ENCODE data around the gene SLC49A3. TPM values are rescaled to one million over a fixed set of nuclear protein-coding genes. Genes with fewer than 3 reads are reported as not detected.
"Not testable (repeated sequence)": the region's sequence is repeated elsewhere in the genome, so short reads cannot be mapped to it uniquely, and the experiment has no call there.

SLC49A3 gene
- total RNA-seq, 1 donor from 2014 or later = 0.16 TPM

GRCh38 chr4:704198-704891, 15.4 kb upstream of the SLC49A3 start:
- intact Hi-C loops (cut with micrococcal nuclease) = loop anchor here (2.0 kb wide), 2 partner anchors 30 to 76 kb away; partner anchors contain the start of genes ATP5ME and MYL5

GRCh38 chr4:703336-704197, 14.6 kb upstream of the SLC49A3 start:
- intact Hi-C loops (cut with micrococcal nuclease) = loop anchor here (2.0 kb wide), 2 partner anchors 29 to 77 kb away; partner anchors contain the start of genes ATP5ME and MYL5

GRCh38 chr4:702618-703048, 13.7 kb upstream of the SLC49A3 start:
- intact Hi-C loops (cut with micrococcal nuclease) = no loop called here

GRCh38 chr4:700587-701264, 11.8 kb upstream of the SLC49A3 start:
- intact Hi-C loops (cut with micrococcal nuclease) = no loop called here

- intact Hi-C loops (cut with micrococcal nuclease) = no loop called here
These were observed 11.0 kb upstream of the SLC49A3 start for GRCh38 chr4:699816-700580.

GRCh38 chr4:694341-694940, 5.5 kb upstream of the SLC49A3 start:
- intact Hi-C loops (cut with micrococcal nuclease) = not testable (repeated sequence)

- intact Hi-C loops (cut with micrococcal nuclease) = no loop called here
These were observed 4.0 kb upstream of the SLC49A3 start for GRCh38 chr4:692771-693554.

- intact Hi-C loops (cut with micrococcal nuclease) = no loop called here
These were observed 772 bp upstream of the SLC49A3 start for GRCh38 chr4:689723-690122.

GRCh38 chr4:687971-688853, 739 bp downstream of the SLC49A3 start:
- intact Hi-C loops (cut with micrococcal nuclease) = no loop called here

GRCh38 chr4:687048-687970, 1.6 kb downstream of the SLC49A3 start:
- intact Hi-C loops (cut with micrococcal nuclease) = no loop called here

- intact Hi-C loops (cut with micrococcal nuclease) = no loop called here
These were observed 2.4 kb downstream of the SLC49A3 start for GRCh38 chr4:686413-687040.

GRCh38 chr4:685679-686412, 3.1 kb downstream of the SLC49A3 start:
- intact Hi-C loops (cut with micrococcal nuclease) = no loop called here

GRCh38 chr4:684623-685327, 4.2 kb downstream of the SLC49A3 start:
- intact Hi-C loops (cut with micrococcal nuclease) = no loop called here

GRCh38 chr4:683982-684622, 4.8 kb downstream of the SLC49A3 start:
- intact Hi-C loops (cut with micrococcal nuclease) = no loop called here

- intact Hi-C loops (cut with micrococcal nuclease) = no loop called here
These were observed 5.6 kb downstream of the SLC49A3 start for GRCh38 chr4:683247-683897.

Measured in T-helper 2 cell treated with Interferon-gamma antibody and Interleukin-4, amounts not matched to agents 100 ng/mL and 5 ng/mL, for 36 hours (primary cell).